K562 (cell line): Measurements from ENCODE around the gene GUK1. TPM values are rescaled to one million over a fixed set of nuclear protein-coding genes. Genes with fewer than 3 reads are reported as not detected.

Experiments
- DIDO1 ChIP-seq: fragments of 450-650 bp; IDR thresholded peaks from 2 replicates; pipeline ENCODE4 v1.6.1; 2016; ENCODE audit warnings: low read depth, missing biosample characterization, missing genetic modification characterization
- EGR1 ChIP-seq: fragments of 450-650 bp; conservative IDR thresholded peaks from 2 replicates; pipeline ENCODE4 v1.6.1; 2017; ENCODE audit warnings: mild to moderate bottlenecking
- IFI16 ChIP-seq: fragments of 250-450 bp; sonication (Bioruptor Pico); IDR thresholded peaks from 2 replicates; pipeline ENCODE4 v2.1.2; 2022; ENCODE audit warnings: mild to moderate bottlenecking, inconsistent platforms
- RAD51 ChIP-seq: fragments of 450-650 bp; IDR thresholded peaks from 2 replicates; pipeline ENCODE4 v1.7.1; 2016; ENCODE audit warnings: low read depth, mild to moderate bottlenecking, borderline replicate concordance
- ZBTB1 ChIP-seq: sonication (generic); formaldehyde crosslinking; IDR thresholded peaks from 2 replicates; pipeline ENCODE4 v1.8.1; 2023; ENCODE audit warnings: missing genetic modification reagents, low read depth, mild to moderate bottlenecking, borderline replicate concordance
- ZNF133 ChIP-seq: fragments of 250-450 bp; sonication (Bioruptor Pico); IDR thresholded peaks from 2 replicates; pipeline ENCODE4 v1.4.0; 2020; ENCODE audit warnings: mild to moderate bottlenecking
- ZNF780A ChIP-seq: fragments of 250-450 bp; sonication (Bioruptor Pico); IDR thresholded peaks from 2 replicates; pipeline ENCODE4 v1.5.0; 2021; ENCODE audit warnings: mild to moderate bottlenecking
- ZNF830 ChIP-seq: fragments of 250-450 bp; sonication (Bioruptor Pico); IDR thresholded peaks from 2 replicates; pipeline ENCODE4 v1.5.0; 2021; ENCODE audit warnings: mild to moderate bottlenecking
- ZSCAN32 ChIP-seq: fragments of 450-650 bp; formaldehyde crosslinking; IDR thresholded peaks from 2 replicates; pipeline ENCODE4 v1.4.0; 2020; ENCODE audit warnings: mild to moderate bottlenecking, moderate library complexity
- polyA plus RNA-seq, 8 experiments: library from polyadenylated mRNA; depleted of rRNA in 4 of 8; stranded (reverse) in 5 of 8; unstranded in 3 of 8; fragments of >200 nt; fragmentation: Nextera tagmentation in 2 of 8; fragmentation: Illumina TruSeq in 1 of 8; extraction: Ambion mirVana in 2 of 8; extraction: Trizol in 1 of 8; gene quantifications; 2 replicates each; pipeline versions ENCODE4 v1.2.1 to v1.2.3, GENCODE V29; 2011 to 2014; ENCODE audit warnings: inconsistent platforms in 1 of 8, missing spikeins in 1 of 8
- total RNA-seq, 7 experiments: library from RNA; depleted of rRNA in 6 of 7; stranded (reverse); fragments of >200 nt in 6 of 7; fragmentation: Illumina TruSeq in 2 of 7; extraction: Trizol in 2 of 7; gene quantifications; 2 replicates each; pipeline versions ENCODE4 v1.2.1 to v1.2.3, GENCODE V29; 2011 to 2021; ENCODE audit warnings: low replicate concordance in 1 of 7
- TF ChIP-seq, protein P1 (sequence below): fragments of 250-450 bp; sonication (Bioruptor Pico); IDR thresholded peaks from 2 replicates; pipeline ENCODE4 v1.4.0; 2020
- TF ChIP-seq, protein P2 (sequence below): fragments of 150-350 bp; conservative IDR thresholded peaks from 2 replicates; pipeline ENCODE4 v1.6.1; 2014; ENCODE audit warnings: low read length
- TF ChIP-seq, protein P3 (sequence below), 2 experiments: fragments of 450-650 bp; IDR thresholded peaks; 2 replicates each; pipeline ENCODE4 v1.6.1; 2018; ENCODE audit warnings: mild to moderate bottlenecking in 2 of 2, low read depth in 1 of 2; ENCODE audit not compliant: partially characterized antibody in 2 of 2
- TF ChIP-seq, protein P4 (sequence below): IDR thresholded peaks from 3 replicates; pipeline ENCODE4 v1.6.1; 2011; ENCODE audit warnings: borderline replicate concordance, mild to moderate bottlenecking, moderate library complexity; ENCODE audit not compliant: insufficient read length; ENCODE audit errors: extremely low read depth
- TF ChIP-seq, protein P5 (sequence below): sonication (generic); formaldehyde crosslinking; IDR thresholded peaks from 2 replicates; pipeline ENCODE4 v1.8.0; 2022; ENCODE audit warnings: mild to moderate bottlenecking, missing genetic modification reagents

The GUK1 gene
- total and polyA plus RNA-seq, 9 of the 15 experiments (the other 6 are each of a cell fraction or from before 2014, with no cell fraction given), result 7.0 to 331 (median 132) TPM

DNA sequence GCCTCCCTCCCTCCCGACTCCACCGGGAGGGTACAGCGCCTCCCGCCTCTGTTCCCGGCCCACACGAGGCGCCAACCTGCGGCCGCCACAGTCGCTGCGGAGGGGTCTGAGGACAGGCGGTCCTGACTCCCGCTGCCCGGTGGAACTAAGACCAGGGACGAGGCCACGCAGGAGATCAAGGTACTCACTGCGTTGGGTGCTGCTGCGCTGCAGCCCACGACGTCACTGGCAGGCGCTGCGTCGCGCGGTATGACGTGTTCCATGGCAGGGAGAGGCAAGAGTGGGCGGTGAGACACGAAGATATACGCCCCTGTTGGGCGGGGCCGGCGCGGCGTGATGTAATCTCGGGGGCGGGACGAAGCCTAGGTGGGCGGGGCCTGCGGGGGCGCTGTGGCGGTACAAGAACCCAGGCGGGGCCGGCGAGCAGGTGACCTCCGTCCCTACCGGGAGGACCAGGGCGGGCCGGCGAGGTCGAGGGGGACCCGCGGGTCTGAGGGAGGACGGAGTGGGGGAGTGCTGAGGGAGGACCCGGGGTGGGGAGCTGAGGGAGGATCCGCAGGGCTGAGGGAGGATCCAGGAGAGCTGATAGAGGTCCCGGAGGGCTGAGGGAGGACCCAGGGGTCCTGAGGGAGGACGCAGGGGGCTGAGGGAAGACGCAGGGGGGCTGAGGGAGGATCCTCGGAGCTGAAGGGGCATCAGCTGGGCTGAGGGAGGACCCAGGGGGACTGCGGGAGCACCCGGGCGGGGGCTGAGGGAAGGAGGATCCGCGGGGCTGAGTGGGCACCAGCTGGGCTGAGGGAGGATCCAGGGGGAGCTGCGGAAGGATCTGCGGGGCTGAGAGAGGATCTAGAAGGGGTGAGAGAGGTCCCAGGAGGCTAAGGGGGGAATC, 30.8 kb upstream of the GUK1 start, which contains the start of gene MRPL55 (continued):
- TF ChIP-seq, protein P1, sequence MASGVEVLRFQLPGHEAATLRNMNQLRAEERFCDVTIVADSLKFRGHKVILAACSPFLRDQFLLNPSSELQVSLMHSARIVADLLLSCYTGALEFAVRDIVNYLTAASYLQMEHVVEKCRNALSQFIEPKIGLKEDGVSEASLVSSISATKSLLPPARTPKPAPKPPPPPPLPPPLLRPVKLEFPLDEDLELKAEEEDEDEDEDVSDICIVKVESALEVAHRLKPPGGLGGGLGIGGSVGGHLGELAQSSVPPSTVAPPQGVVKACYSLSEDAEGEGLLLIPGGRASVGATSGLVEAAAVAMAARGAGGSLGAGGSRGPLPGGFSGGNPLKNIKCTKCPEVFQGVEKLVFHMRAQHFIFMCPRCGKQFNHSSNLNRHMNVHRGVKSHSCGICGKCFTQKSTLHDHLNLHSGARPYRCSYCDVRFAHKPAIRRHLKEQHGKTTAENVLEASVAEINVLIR (CRISPR knock-in tag), result peak; percentile 100
- TF ChIP-seq ZBTB1 (CRISPR knock-in tag), result peak; percentile 63; the same call in 1 of the 2 replicates
- TF ChIP-seq, protein P2, sequence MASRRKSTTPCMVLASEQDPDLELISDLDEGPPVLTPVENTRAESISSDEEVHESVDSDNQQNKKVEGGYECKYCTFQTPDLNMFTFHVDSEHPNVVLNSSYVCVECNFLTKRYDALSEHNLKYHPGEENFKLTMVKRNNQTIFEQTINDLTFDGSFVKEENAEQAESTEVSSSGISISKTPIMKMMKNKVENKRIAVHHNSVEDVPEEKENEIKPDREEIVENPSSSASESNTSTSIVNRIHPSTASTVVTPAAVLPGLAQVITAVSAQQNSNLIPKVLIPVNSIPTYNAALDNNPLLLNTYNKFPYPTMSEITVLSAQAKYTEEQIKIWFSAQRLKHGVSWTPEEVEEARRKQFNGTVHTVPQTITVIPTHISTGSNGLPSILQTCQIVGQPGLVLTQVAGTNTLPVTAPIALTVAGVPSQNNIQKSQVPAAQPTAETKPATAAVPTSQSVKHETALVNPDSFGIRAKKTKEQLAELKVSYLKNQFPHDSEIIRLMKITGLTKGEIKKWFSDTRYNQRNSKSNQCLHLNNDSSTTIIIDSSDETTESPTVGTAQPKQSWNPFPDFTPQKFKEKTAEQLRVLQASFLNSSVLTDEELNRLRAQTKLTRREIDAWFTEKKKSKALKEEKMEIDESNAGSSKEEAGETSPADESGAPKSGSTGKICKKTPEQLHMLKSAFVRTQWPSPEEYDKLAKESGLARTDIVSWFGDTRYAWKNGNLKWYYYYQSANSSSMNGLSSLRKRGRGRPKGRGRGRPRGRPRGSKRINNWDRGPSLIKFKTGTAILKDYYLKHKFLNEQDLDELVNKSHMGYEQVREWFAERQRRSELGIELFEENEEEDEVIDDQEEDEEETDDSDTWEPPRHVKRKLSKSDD, result peak; percentile 71; the same call in 1 of the 2 replicates
- peak; percentile 54; the same call in 1 of the 2 replicates for TF ChIP-seq RAD51
- no peak for TF ChIP-seq ZNF830
- TF ChIP-seq, protein P3, sequence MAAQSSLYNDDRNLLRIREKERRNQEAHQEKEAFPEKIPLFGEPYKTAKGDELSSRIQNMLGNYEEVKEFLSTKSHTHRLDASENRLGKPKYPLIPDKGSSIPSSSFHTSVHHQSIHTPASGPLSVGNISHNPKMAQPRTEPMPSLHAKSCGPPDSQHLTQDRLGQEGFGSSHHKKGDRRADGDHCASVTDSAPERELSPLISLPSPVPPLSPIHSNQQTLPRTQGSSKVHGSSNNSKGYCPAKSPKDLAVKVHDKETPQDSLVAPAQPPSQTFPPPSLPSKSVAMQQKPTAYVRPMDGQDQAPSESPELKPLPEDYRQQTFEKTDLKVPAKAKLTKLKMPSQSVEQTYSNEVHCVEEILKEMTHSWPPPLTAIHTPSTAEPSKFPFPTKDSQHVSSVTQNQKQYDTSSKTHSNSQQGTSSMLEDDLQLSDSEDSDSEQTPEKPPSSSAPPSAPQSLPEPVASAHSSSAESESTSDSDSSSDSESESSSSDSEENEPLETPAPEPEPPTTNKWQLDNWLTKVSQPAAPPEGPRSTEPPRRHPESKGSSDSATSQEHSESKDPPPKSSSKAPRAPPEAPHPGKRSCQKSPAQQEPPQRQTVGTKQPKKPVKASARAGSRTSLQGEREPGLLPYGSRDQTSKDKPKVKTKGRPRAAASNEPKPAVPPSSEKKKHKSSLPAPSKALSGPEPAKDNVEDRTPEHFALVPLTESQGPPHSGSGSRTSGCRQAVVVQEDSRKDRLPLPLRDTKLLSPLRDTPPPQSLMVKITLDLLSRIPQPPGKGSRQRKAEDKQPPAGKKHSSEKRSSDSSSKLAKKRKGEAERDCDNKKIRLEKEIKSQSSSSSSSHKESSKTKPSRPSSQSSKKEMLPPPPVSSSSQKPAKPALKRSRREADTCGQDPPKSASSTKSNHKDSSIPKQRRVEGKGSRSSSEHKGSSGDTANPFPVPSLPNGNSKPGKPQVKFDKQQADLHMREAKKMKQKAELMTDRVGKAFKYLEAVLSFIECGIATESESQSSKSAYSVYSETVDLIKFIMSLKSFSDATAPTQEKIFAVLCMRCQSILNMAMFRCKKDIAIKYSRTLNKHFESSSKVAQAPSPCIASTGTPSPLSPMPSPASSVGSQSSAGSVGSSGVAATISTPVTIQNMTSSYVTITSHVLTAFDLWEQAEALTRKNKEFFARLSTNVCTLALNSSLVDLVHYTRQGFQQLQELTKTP (IDR thresholded peaks at IDR 0.05; ENCODE audit: low read depth in 1 of 2, partially characterized antibody in 2 of 2), result no peak
- no peak for TF ChIP-seq ZNF780A (CRISPR knock-in tag)
- peak; percentile 31; the same call in 1 of the 2 replicates for TF ChIP-seq ZNF133 (CRISPR knock-in tag)
- TF ChIP-seq, protein P4, sequence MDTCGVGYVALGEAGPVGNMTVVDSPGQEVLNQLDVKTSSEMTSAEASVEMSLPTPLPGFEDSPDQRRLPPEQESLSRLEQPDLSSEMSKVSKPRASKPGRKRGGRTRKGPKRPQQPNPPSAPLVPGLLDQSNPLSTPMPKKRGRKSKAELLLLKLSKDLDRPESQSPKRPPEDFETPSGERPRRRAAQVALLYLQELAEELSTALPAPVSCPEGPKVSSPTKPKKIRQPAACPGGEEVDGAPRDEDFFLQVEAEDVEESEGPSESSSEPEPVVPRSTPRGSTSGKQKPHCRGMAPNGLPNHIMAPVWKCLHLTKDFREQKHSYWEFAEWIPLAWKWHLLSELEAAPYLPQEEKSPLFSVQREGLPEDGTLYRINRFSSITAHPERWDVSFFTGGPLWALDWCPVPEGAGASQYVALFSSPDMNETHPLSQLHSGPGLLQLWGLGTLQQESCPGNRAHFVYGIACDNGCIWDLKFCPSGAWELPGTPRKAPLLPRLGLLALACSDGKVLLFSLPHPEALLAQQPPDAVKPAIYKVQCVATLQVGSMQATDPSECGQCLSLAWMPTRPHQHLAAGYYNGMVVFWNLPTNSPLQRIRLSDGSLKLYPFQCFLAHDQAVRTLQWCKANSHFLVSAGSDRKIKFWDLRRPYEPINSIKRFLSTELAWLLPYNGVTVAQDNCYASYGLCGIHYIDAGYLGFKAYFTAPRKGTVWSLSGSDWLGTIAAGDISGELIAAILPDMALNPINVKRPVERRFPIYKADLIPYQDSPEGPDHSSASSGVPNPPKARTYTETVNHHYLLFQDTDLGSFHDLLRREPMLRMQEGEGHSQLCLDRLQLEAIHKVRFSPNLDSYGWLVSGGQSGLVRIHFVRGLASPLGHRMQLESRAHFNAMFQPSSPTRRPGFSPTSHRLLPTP, result no peak
- no peak for TF ChIP-seq ZSCAN32 (CRISPR knock-in tag)
- TF ChIP-seq EGR1, result peak; percentile 99
- TF ChIP-seq, protein P5, sequence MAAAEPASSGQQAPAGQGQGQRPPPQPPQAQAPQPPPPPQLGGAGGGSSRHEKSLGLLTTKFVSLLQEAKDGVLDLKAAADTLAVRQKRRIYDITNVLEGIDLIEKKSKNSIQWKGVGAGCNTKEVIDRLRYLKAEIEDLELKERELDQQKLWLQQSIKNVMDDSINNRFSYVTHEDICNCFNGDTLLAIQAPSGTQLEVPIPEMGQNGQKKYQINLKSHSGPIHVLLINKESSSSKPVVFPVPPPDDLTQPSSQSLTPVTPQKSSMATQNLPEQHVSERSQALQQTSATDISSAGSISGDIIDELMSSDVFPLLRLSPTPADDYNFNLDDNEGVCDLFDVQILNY (CRISPR knock-in tag), result no peak
- TF ChIP-seq DIDO1, result peak; percentile 96
- no peak for TF ChIP-seq IFI16 (CRISPR knock-in tag)
